HG03575 (cell line): ENCODE measurements around the gene SKA1.
"Not testable (repeated sequence)": the region's sequence is repeated elsewhere in the genome, so short reads cannot be mapped to it uniquely, and the experiment has no call there.

ENCODE experiments used
- ATAC-seq: cut with Tn5 transposase; IDR thresholded peaks from one replicate; pipeline ENCODE4 v1.9.1; 2021; ENCODE audit not compliant: unreplicated experiment, insufficient number of reproducible peaks, low FRiP score; ENCODE audit errors: extremely low read depth

The SKA1 gene

DNA sequence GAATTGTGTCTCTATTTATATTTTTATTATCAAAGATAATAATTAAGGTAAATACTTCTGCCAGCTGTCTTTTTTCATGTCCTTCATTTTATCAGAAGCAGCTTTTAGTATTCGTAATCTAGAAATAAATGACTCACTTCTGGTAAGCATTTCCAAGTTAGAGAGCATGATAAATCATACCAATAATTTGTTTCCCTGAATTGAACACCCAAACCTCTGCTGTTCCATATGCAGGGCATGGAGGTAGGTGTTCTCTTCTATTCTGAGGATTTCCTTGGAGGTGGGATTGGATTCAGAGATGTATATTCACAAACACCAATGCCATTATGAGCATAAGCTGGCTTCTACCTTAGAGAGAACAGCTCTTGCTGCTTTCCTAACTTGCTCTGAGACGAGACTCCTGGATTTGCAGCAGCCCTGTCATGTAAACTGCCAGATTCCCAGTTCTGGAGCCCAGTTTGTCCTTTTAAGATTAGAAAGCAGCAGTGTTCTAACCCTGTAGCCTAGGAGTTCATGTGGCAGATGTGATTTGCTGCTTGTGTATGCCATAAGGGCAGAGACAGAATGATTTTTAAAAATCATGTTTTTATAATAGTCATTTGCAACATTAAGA lies 47.5 kb downstream of the SKA1 start:
- ATAC-seq: no peak

DNA sequence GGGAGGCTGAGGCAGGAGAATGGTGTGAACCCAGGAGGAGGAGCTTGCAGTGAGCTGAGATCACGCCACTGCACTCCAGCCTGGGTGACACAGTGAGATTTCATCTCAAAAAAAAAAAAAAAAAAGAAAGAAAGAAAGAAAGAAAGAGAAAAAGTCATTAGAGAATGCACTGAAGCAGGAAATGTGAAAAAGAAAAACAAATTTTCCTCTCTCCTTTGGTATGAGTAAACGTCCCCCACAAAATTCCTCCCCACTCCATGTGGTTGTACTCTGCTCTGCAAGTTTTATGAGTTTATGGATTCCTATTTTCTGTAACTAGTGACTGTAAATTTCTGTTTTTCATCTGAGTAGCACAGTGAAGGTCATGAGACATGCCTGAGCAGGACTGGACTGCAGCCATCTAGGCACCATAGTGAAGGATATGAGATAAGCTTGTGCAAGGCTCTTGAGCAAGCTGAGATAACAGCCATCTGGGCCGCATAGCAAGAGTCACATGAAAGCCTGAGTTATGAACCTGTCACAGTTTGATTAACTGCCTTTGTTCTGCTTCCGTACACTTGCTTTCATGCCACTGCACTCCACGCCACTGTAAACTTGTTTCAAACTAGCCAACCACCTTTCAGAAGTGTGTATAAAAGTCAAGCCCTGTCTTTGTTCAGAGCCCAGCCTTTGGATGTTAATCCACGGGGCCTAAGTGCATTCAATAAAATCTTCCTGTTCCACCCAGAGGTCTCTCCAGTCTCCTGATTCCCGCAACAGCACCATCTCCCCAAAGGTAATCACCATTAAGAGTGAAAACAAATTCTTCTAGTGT lies 50.2 kb downstream of the SKA1 start:
- ATAC-seq: no peak

DNA sequence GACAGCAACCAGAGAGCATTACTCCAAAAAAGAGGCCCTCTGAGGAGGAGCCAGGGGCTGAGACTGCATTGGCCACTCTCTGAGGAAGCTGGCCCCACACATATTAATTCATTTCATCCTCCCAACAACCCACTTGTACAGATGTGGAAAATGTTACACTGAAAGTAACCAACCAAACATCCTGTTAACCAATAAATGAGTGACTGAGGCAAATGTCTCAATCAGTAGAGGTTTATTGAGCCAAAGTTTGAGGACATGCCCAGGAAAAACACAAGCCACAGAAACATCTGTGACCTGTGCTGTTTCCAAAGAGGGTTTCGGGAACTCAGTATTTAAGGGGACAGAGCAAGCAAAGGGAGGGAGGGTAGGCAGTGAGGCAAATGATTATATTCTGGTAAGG lies 53.0 kb downstream of the SKA1 start:
- ATAC-seq: no peak

DNA sequence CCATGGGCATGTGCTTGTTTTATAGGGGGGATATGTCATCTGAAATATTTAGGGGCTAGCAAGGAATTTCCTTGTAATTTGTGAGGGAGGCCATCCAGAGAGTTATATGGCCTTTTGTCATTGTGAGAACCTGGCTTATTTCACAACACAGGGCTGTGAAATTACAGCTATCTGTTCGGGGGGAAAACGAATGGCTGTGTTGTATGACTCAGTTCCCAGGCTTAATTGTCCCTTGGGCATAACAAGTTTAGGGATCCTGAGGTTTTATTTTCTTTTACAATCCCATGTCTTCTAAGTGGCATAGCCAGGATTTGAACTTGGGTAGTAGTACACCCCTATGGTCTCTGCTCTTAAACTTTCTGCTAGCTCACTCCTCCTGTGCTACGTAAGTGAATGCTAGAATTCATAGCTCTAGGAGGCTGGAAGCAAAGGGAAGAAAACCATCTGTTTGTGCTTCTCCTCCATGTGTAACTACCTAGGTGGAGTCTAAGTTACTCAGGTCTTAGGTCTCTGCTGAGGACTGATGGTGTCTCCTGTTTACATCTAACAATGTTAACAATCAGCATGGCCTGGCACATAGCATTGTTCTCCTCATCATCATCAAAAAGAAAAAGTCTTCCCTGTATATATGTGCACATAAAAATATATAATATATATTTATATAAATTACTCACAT lies 53.8 kb downstream of the SKA1 start:
- no peak for ATAC-seq

DNA sequence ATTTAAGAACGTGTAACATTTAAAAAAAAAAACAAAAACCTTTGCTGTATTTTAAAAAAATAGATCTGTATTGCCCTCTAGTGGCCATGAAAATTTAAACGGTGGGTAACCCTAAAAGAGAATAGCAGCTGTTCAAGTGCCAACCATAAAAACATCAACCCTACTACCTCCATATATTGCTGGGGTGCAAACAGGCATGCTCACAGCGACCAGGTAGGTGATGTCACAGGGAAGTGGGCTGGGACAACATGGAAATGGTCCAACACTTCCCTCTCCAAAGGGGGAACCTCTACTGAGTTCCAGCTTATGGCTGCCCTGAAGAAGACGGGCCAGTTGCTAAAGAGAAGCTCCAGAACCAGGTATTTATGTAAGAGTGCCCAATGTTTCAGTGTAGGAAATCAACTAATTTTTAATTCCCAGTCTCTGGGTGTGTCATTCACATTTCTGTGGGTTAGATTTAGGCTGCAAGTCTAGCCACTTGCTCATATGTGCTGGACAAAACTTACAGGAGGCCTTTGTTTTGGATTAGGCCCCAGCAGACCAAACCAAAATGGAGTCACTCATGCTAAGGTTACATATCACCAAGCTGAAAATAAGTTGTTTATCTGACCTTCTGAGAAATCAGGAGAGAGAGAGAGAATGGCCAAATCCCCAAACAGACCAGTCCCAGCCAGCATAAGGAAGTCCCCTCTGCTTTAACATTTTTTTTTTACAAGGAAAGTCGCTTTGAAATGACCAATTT lies 54.5 kb downstream of the SKA1 start:
- ATAC-seq: no peak

DNA sequence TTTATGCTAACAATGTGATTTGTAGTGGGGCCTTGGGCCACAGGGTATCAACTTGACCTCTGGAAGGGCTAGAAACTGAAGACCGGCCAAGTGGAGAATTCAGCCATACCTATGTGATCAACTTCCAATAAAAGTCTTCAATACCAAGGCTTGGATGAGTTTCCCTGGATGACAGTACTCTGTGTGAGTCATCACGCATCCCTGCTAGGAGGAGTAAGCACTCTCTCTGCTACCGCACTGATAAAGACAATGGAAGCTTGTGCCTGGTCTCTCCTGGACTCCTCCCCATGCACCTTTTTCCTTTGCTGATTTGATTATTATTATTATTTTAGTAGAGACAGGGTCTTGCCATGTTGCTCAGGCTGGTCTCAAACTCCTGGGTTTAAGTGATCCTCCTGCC lies 58.1 kb downstream of the SKA1 start:
- ATAC-seq: no peak

DNA sequence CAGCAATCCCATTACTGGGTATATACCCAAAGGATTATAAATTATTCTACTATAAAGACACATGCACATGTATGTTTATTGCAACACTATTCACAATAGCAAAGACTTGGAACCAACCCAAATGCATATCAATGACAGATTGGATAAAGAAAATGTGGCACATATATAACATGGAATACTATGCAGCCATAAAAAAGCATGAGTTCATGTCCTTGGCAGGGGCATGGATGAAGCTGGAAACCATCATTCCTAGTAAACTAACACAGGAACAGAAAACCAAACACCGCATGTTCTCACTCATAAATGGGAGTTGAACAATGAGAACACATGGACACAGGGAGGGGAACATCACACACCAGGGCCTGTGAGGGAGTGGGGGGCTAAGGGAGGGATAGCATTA lies 61.9 kb downstream of the SKA1 start:
- not testable (repeated sequence) for ATAC-seq

DNA sequence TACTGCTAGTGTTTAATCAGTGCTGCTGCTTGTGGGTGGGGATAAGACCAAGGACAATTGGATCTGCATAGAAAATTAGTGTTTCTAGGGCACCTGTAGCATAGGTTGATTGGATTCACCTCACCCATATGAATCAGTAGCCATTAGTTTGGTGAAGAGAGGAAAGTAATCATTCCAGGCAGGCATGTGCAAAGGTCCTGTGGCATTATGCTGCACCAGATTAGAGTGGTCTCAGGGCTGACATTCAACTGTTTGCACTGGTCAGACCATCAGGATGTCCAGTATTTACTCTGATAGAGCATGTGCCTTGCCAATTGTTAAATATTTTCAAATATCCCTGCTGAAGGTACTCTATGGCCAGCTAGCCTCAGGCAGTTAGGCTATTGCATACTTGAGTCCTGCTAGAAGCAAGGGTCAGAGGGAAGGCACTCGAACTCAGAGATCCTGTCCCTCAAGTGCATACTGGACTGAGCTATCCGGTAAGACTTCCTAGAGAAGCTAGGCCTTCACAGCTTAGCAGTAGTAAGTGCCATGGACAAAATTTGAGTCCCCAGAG lies 64.7 kb downstream of the SKA1 start:
- no peak for ATAC-seq

DNA sequence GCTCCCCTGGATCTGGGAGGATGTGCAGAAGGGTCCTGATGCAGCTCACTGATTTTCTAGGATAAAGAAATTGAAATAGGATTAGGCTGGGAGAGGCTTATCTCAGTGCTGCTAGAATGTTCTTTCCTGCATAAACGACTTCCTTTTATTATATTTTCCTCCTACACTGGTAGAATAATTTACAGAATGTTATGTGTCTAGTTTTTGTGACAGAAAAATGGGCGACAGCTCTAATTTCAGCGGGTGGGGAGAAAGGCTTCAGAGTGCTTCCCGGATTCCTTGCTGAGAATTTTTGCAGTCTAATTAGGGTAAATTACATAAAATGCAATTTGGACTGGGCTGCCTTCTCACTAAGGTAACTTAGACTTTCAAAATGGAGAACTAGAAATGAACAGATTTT lies 66.2 kb downstream of the SKA1 start:
- no peak for ATAC-seq

DNA sequence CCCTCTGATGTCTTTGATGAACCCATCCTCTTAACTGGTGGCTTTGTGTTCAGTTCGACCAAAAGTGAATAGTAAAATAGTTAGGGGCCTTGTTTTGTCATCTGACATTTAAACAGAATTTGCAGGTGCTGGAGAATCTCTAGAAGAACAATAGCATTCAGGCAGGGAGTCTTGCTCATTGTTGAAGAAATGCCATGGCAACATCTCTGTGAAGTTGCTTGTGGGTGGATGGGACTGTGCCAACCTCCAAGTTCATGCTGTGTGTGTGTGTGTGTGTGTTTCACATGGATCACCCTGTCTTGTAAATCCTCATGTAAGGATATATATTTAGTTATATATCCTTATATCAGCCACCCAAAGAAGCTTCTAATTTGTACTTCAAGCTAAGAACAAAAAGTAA lies 66.7 kb downstream of the SKA1 start:
- no peak for ATAC-seq
